HEK293T (cell line): ENCODE data around the gene DDX47.

Source experiments
- CTCF ChIA-PET: fragments of 350-600 bp; formaldehyde crosslinking; extraction: SDS; loops from one replicate; lab custom pipeline; 2021; ENCODE audit warnings: antibody characterized with exemption, inconsistent platforms; lab: Yijun Ruan, JAX
- POLR2A ChIA-PET: fragments of 350-600 bp; formaldehyde crosslinking; extraction: SDS; loops from one replicate; lab custom pipeline; 2020; ENCODE audit warnings: antibody characterized with exemption, inconsistent platforms; lab: Yijun Ruan, JAX
- DNase-seq: peaks from one replicate; pipeline ENCODE4 v3.0.0; 2012; ENCODE audit warnings: mixed read lengths; ENCODE audit errors: extremely low spot score
- ARNT ChIP-seq: fragments of 450-650 bp; IDR thresholded peaks from 2 replicates; pipeline ENCODE4 v1.6.1; 2017; ENCODE audit warnings: mild to moderate bottlenecking
- BHLHE40 ChIP-seq: fragments of 450-650 bp; IDR thresholded peaks from 2 replicates; pipeline ENCODE4 v1.6.1; 2016; ENCODE audit warnings: mild to moderate bottlenecking, moderate library complexity, borderline replicate concordance
- CTBP1 ChIP-seq: fragments of 450-650 bp; IDR thresholded peaks from 2 replicates; pipeline ENCODE4 v1.6.1; 2016; ENCODE audit warnings: borderline replicate concordance
- ELF4 ChIP-seq: fragments of 450-650 bp; IDR thresholded peaks from 2 replicates; pipeline ENCODE4 v1.6.1; 2017; ENCODE audit warnings: antibody characterized with exemption
- FOXA1 ChIP-seq: fragments of 450-650 bp; IDR thresholded peaks from 2 replicates; pipeline ENCODE4 v1.6.1; 2016; ENCODE audit warnings: mild to moderate bottlenecking
- FOXK2 ChIP-seq: fragments of 450-650 bp; IDR thresholded peaks from 2 replicates; pipeline ENCODE4 v1.6.1; 2016; ENCODE audit warnings: mild to moderate bottlenecking
- FOXM1 ChIP-seq: fragments of 450-650 bp; IDR thresholded peaks from 2 replicates; pipeline ENCODE4 v1.6.1; 2017; ENCODE audit warnings: mild to moderate bottlenecking, borderline replicate concordance
- HDGF ChIP-seq: fragments of 450-650 bp; IDR thresholded peaks from 2 replicates; pipeline ENCODE4 v1.6.1; 2017; ENCODE audit warnings: antibody characterized with exemption, borderline replicate concordance
- L3MBTL2 ChIP-seq: fragments of 450-650 bp; conservative IDR thresholded peaks from 2 replicates; pipeline ENCODE4 v1.6.1; 2016; ENCODE audit warnings: mild to moderate bottlenecking
- LEF1 ChIP-seq: fragments of 450-650 bp; IDR thresholded peaks from 2 replicates; pipeline ENCODE4 v1.6.1; 2017; ENCODE audit warnings: mild to moderate bottlenecking, borderline replicate concordance
- NFRKB ChIP-seq: fragments of 450-650 bp; IDR thresholded peaks from 2 replicates; pipeline ENCODE4 v1.6.1; 2016; ENCODE audit warnings: mild to moderate bottlenecking, moderate library complexity
- PKNOX1 ChIP-seq: fragments of 450-650 bp; IDR thresholded peaks from 2 replicates; pipeline ENCODE4 v1.6.1; 2016
- SP1 ChIP-seq: fragments of 450-650 bp; IDR thresholded peaks from 2 replicates; pipeline ENCODE4 v1.6.1; 2017
- SUZ12 ChIP-seq: fragments of 450-650 bp; IDR thresholded peaks from 2 replicates; pipeline ENCODE4 v1.6.1; 2016; ENCODE audit warnings: mild to moderate bottlenecking
- TARDBP ChIP-seq: fragments of 450-650 bp; IDR thresholded peaks from 2 replicates; pipeline ENCODE4 v1.6.1; 2016
- ZNF384 ChIP-seq: fragments of 450-650 bp; IDR thresholded peaks from 2 replicates; pipeline ENCODE4 v1.6.1; 2016

The DDX47 gene

GRCh38 chr12:12777092-12777491, 36.1 kb upstream of the DDX47 start:
- ChIA-PET CTCF (interaction anchor here (0.5 kb wide), 1 partner anchor 506 kb away, joined by 3 read pairs; no protein-coding TSS in a partner anchor), POLR2A (interaction anchor here (2.5 kb wide), 1 partner anchor 10 kb away, joined by 7 read pairs; no protein-coding TSS in a partner anchor)
- DNase-seq, result no peak
- no peak for TF ChIP-seq ELF4
- no peak for TF ChIP-seq L3MBTL2
- no peak for TF ChIP-seq SP1
- no peak for TF ChIP-seq SUZ12
- no peak for TF ChIP-seq ARNT
- no peak for TF ChIP-seq BHLHE40
- TF ChIP-seq TARDBP, result no peak
- no peak for TF ChIP-seq FOXA1

- no peak for TF ChIP-seq HDGF
- TF ChIP-seq TARDBP, result no peak
- TF ChIP-seq L3MBTL2, result no peak
- no peak for TF ChIP-seq PKNOX1
- no peak for TF ChIP-seq SP1
- TF ChIP-seq CTBP1, result no peak
- TF ChIP-seq NFRKB, result no peak
- TF ChIP-seq FOXA1, result no peak
- TF ChIP-seq LEF1, result no peak
- no peak for TF ChIP-seq SUZ12
- no peak for TF ChIP-seq ZNF384
- TF ChIP-seq FOXM1, result no peak
- TF ChIP-seq FOXK2, result no peak
- TF ChIP-seq ELF4, result no peak
- no peak for TF ChIP-seq ARNT
- no peak for TF ChIP-seq BHLHE40
- no peak for DNase-seq
- CTCF ChIA-PET, result interaction anchor here (1.1 to 1.6 kb wide), 4 partner anchors 10 to 43 kb away, joined by 3 to 9 read pairs (median 4); no protein-coding TSS in a partner anchor
- POLR2A ChIA-PET, result interaction anchor here (1.3 to 2.5 kb wide), 2 partner anchors 8 to 53 kb away, joined by 5 to 7 read pairs; no protein-coding TSS in a partner anchor
Observed at GRCh38 chr12:12779007-12779406, 34.1 kb upstream of the DDX47 start.

GRCh38 chr12:12779529-12779928, 33.6 kb upstream of the DDX47 start:
- POLR2A ChIA-PET, result interaction anchor here (1.3 to 2.5 kb wide), 2 partner anchors 8 to 53 kb away, joined by 5 to 7 read pairs; no protein-coding TSS in a partner anchor
- no peak for DNase-seq
- CTCF ChIA-PET, result interaction anchor here (1.1 to 1.6 kb wide), 4 partner anchors 10 to 43 kb away, joined by 3 to 9 read pairs (median 4); no protein-coding TSS in a partner anchor
- TF ChIP-seq FOXA1 (peak; percentile 88), NFRKB (no peak)

GRCh38 chr12:12784116-12784515, 29.0 kb upstream of the DDX47 start:
- DNase-seq, result no peak
- TF ChIP-seq BHLHE40 (no peak), PKNOX1 (no peak), FOXA1 (no peak), ARNT (no peak), FOXM1 (no peak), SP1 (no peak), CTBP1 (no peak), HDGF (no peak), LEF1 (no peak), ELF4 (no peak), SUZ12 (no peak), FOXK2 (no peak)
- POLR2A ChIA-PET, result interaction anchor here (1.2 kb wide), 2 partner anchors 29 to 72 kb away, joined by 4 read pairs; partner anchors contain the start of gene DDX47
- CTCF ChIA-PET, result interaction anchor here (1.0 kb wide), 1 partner anchor 47 kb away, joined by 3 read pairs; no protein-coding TSS in a partner anchor

GRCh38 chr12:12784911-12785814, 28.0 kb upstream of the DDX47 start, which contains the start of gene APOLD1:
Gene APOLD1, plus strand, starts transcription at chr12:12785659. Its CDS starts 33 bp downstream, at chr12:12785692.
- DNase-seq, result no peak
- CTCF ChIA-PET, result interaction anchor here (1.0 kb wide), 1 partner anchor 48 kb away, joined by 3 read pairs; no protein-coding TSS in a partner anchor
- no peak for TF ChIP-seq L3MBTL2
- TF ChIP-seq SUZ12, result no peak
- no peak for TF ChIP-seq LEF1
- TF ChIP-seq PKNOX1, result no peak
- TF ChIP-seq FOXA1, result no peak
- POLR2A ChIA-PET, result interaction anchor here (0.8 to 3.0 kb wide), 7 partner anchors 13 to 106 kb away, joined by 3 to 12 read pairs (median 4); partner anchors contain the start of genes CDKN1B, DDX47 and GPRC5A

- ChIA-PET CTCF (interaction anchor here (0.8 kb wide), 1 partner anchor 17 kb away, joined by 5 read pairs; no protein-coding TSS in a partner anchor), POLR2A (interaction anchor here (0.7 to 3.0 kb wide), 21 partner anchors 12 to 428 kb away, joined by 3 to 12 read pairs (median 4); partner anchors contain the start of genes CDKN1B, DDX47 and GPRC5A)
- no peak for DNase-seq
Observed at GRCh38 chr12:12786351-12786705, 26.8 kb upstream of the DDX47 start.

More at GRCh38 chr12:12786351-12786705, 26.8 kb upstream of the DDX47 start:
- TF ChIP-seq ARNT (no peak), ZNF384 (no peak), NFRKB (no peak), LEF1 (no peak), SUZ12 (no peak), ELF4 (no peak), CTBP1 (no peak), FOXK2 (no peak), L3MBTL2 (no peak), BHLHE40 (no peak), SP1 (no peak), FOXM1 (no peak), FOXA1 (no peak), TARDBP (no peak), PKNOX1 (no peak), HDGF (no peak)
